ENCODE measurements around the gene PIGO. TPM values are rescaled to one million over a fixed set of nuclear protein-coding genes. Genes with fewer than 3 reads are reported as not detected.

PIGO gene
- total and polyA plus RNA-seq, 10 of the 15 experiments (the other 5 are each of a cell fraction or from before 2014, with no cell fraction given) = 8.2 to 23.3 (median 18.4) TPM

GRCh38 chr9:35079426-35080341, 16.7 kb downstream of the PIGO start, which contains the start of gene FANCG (continued):
- TF ChIP-seq GATAD2B (conservative IDR thresholded peaks at IDR 0.05; ENCODE audit: low read depth) (peak; percentile 79; the same call in 1 of the 2 replicates), MTA3 (IDR thresholded peaks at IDR 0.05; ENCODE audit: borderline replicate concordance, low read length) (no peak; the same call in 1 of the 2 replicates), FOXM1 (IDR thresholded peaks at IDR 0.05; ENCODE audit: low read depth, low read length) (no peak), MYC (IDR thresholded peaks at IDR 0.05; ENCODE audit: insufficient read depth, insufficient read length, insufficient replicate concordance, low read length, severe bottlenecking) (no peak), RELB (IDR thresholded peaks at IDR 0.05; ENCODE audit: low read depth) (no peak; the same call in 1 of the 2 replicates), NR2C2 (IDR thresholded peaks at IDR 0.05; ENCODE audit: borderline replicate concordance, control insufficient read depth, insufficient read length, low read depth) (no peak), PAX5 (IDR thresholded peaks at IDR 0.05; ENCODE audit: borderline replicate concordance, low read depth, low read length) (peak; percentile 16; the same call in 1 of the 2 replicates), CBX5 (IDR thresholded peaks at IDR 0.05; ENCODE audit: low read depth) (no peak), ZSCAN29 (IDR thresholded peaks at IDR 0.05) (no peak), NKRF (conservative IDR thresholded peaks at IDR 0.05) (peak; percentile 96), SPI1 (IDR thresholded peaks at IDR 0.05; ENCODE audit: borderline replicate concordance, insufficient read depth, low read depth, low read length) (0 out of 2 replicates have a peak, but pooled peaks have one; percentile 42), ATF3 (IDR thresholded peaks at IDR 0.05; ENCODE audit: borderline replicate concordance, extremely low read depth, low read depth, low read length) (no peak), POU2F2 (IDR thresholded peaks at IDR 0.05; ENCODE audit: borderline replicate concordance, low read depth, low read length) (peak; percentile 72), BCL3 (IDR thresholded peaks at IDR 0.05; ENCODE audit: borderline replicate concordance, insufficient read depth, low read depth, low read length, poor library complexity, severe bottlenecking) (peak; percentile 37), CREM (IDR thresholded peaks at IDR 0.05; ENCODE audit: low read depth) (peak; percentile 58; the same call in 1 of the 2 replicates), NBN (IDR thresholded peaks at IDR 0.05) (peak; percentile 82; the same call in 1 of the 2 replicates), RUNX3 (IDR thresholded peaks at IDR 0.05; ENCODE audit: low read length) (peak; percentile 54), E2F4 (IDR thresholded peaks at IDR 0.05; ENCODE audit: low read depth, low read length) (peak; percentile 84), SIN3A (IDR thresholded peaks at IDR 0.05; ENCODE audit: low read depth, low read length) (peak; percentile 87), PML (IDR thresholded peaks at IDR 0.05; ENCODE audit: low read length) (peak; percentile 54; the same call in 1 of the 2 replicates), KDM1A (IDR thresholded peaks at IDR 0.05; ENCODE audit: borderline replicate concordance) (no peak), MAX (IDR thresholded peaks at IDR 0.05; ENCODE audit: low read depth, low read length) (0 out of 2 replicates have a peak, but pooled peaks have one; percentile 14)
